Spleen (tissue), 7 donors: ENCODE results near the gene TRAPPC6A.
A peak's percentile ranks its signal among the peaks of the same experiment; 100 is the strongest.

ENCODE experiments used
- CTCF ChIP-seq, 11 experiments: fragments of 200-600 bp in 7 of 11; fragments of 450-650 bp in 4 of 11; sonication (generic) in 4 of 11; IDR thresholded peaks in 8 of 11; conservative IDR thresholded peaks in 3 of 11; 1 replicate in 7 of 11; 2 replicates in 4 of 11; pipeline versions ENCODE4 v1.4.0 to v1.8.0; 2016 to 2021; ENCODE audit warnings: antibody characterized with exemption in 11 of 11, inconsistent platforms in 4 of 11, mild to moderate bottlenecking in 1 of 11
- POLR2AphosphoS5 ChIP-seq, 3 donors: sonication (generic); formaldehyde crosslinking; IDR thresholded peaks; one replicate each; pipeline ENCODE4 v1.5.1; 2017; ENCODE audit warnings: antibody characterized with exemption in 3 of 3
- donor health status: DM: no; HTN: no; CAD: no; lungs with moderate emphysema.
- donor health status: DM: no; HTN: no; CAD: no.
- donor health status: DM: no; HTN: no; CAD: no.

- TF ChIP-seq CTCF (IDR thresholded peaks at IDR 0.05 in 8 of 11, conservative IDR thresholded peaks at IDR 0.05 in 3 of 11) (no peak), POLR2AphosphoS5 (IDR thresholded peaks at IDR 0.05) (peak; percentile 5 to 73 (median 65))
Measured at GRCh38 chr19:45152504-45153338, 25.3 kb downstream of the TRAPPC6A start.
